Fibroblast of lung (primary cell): ENCODE data around the gene KNDC1.

Experiments
- EZH2 ChIP-seq: IDR thresholded peaks from 2 replicates; pipeline ENCODE4 v1.5.1; 2012; ENCODE audit warnings: low read length, control low read depth, mild to moderate bottlenecking; ENCODE audit errors: missing control alignments
- TF ChIP-seq, protein P1 (sequence below), 2 donors: IDR thresholded peaks in 1 of 2; conservative IDR thresholded peaks in 1 of 2; 1 replicate in 1 of 2; 2 replicates in 1 of 2; pipeline ENCODE4 v1.5.1; 2011 to 2012; ENCODE audit warnings: low read length in 2 of 2, control low read depth in 1 of 2, inconsistent platforms in 1 of 2, low read depth in 1 of 2, mild to moderate bottlenecking in 1 of 2

DNA sequence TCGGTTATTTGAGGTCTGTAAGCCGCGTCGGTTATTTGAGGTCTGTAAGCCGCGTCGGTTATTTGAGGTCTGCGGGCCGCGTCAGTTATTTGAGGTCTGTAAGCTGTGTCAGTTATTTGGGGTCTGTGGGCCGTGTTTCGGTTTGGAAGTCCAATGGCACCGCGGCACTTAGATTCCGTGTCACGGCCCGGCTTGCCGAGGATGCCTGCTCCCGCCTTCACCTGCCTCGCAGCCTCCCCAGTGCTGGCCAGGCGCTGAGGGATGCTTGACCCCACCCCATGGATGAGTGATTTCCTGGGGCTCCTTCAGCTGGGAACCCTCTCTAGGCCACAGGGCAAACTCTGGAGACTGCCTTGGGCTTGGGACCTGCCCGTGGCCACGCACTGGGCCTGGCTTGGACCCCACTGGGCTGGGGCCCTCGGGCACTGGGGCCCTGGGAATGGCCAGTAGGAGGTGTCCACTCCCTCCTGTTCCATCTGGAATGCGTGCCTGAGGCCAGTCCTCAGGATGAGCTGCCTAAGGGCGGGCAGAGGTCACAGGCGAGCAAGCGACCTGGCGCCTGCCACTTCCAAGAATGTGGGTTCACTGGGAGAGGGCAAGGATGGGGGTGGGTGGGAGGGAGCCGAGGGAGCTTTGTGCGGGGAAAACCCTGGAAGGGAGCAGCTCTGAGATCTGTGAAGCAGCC is 46.7 kb upstream of the KNDC1 start:
- TF ChIP-seq, protein P1, sequence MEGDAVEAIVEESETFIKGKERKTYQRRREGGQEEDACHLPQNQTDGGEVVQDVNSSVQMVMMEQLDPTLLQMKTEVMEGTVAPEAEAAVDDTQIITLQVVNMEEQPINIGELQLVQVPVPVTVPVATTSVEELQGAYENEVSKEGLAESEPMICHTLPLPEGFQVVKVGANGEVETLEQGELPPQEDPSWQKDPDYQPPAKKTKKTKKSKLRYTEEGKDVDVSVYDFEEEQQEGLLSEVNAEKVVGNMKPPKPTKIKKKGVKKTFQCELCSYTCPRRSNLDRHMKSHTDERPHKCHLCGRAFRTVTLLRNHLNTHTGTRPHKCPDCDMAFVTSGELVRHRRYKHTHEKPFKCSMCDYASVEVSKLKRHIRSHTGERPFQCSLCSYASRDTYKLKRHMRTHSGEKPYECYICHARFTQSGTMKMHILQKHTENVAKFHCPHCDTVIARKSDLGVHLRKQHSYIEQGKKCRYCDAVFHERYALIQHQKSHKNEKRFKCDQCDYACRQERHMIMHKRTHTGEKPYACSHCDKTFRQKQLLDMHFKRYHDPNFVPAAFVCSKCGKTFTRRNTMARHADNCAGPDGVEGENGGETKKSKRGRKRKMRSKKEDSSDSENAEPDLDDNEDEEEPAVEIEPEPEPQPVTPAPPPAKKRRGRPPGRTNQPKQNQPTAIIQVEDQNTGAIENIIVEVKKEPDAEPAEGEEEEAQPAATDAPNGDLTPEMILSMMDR (conservative IDR thresholded peaks at IDR 0.05 in 1 of 2, IDR thresholded peaks at IDR 0.05 in 1 of 2; ENCODE audit: low read depth in 1 of 2, low read length in 2 of 2): no peak
- no peak for TF ChIP-seq EZH2
